ENCODE results near the gene HSPA12A.

The HSPA12A gene

GRCh38 chr10:116669832-116670644, 72.3 kb downstream of the HSPA12A start:
- no peak for TF ChIP-seq CTCF (IDR thresholded peaks at IDR 0.05; ENCODE audit: unreplicated experiment in 3 of 3)
- Mint-ChIP-seq H3K27me3 (ENCODE audit: low read depth) (peaks cover 23% of the 10 kb centered on the region), H3K4me3 (peak overlapping the region; percentile 70 to 78 (median 77)), H3K36me3 (ENCODE audit: low read depth) (peaks cover 25% of the 10 kb centered on the region), H3K27ac (peak overlapping the region in 1 of 3 experiments; percentile 32), H3K9me3 (peaks cover 3% of the 10 kb centered on the region), H3K4me1 (peaks cover 35% of the 10 kb centered on the region)

- H3K27ac Mint-ChIP-seq: peak overlapping the region; percentile 35 to 71 (median 36)
These were observed 73.3 kb downstream of the HSPA12A start for GRCh38 chr10:116669080-116669479.

GRCh38 chr10:116668446-116668845, 73.9 kb downstream of the HSPA12A start:
- H3K4me3 Mint-ChIP-seq: peak overlapping the region in 2 of 3 experiments; percentile 51 to 78
- H3K9me3 Mint-ChIP-seq: peaks cover 3% of the 10 kb centered on the region
- H3K36me3 Mint-ChIP-seq (ENCODE audit: low read depth): peaks cover 20% of the 10 kb centered on the region
- peaks cover 23% of the 10 kb centered on the region for H3K27me3 Mint-ChIP-seq (ENCODE audit: low read depth)
- no peak overlapping the region for H3K27ac Mint-ChIP-seq
- TF ChIP-seq CTCF (IDR thresholded peaks at IDR 0.05; ENCODE audit: unreplicated experiment in 3 of 3): no peak
- peaks cover 35% of the 10 kb centered on the region for H3K4me1 Mint-ChIP-seq

More at GRCh38 chr10:116669080-116669479, 73.3 kb downstream of the HSPA12A start:
- H3K4me1 Mint-ChIP-seq: peaks cover 35% of the 10 kb centered on the region
- no peak for TF ChIP-seq CTCF (IDR thresholded peaks at IDR 0.05; ENCODE audit: unreplicated experiment in 3 of 3)
- peak overlapping the region; percentile 67 to 78 (median 77) for H3K4me3 Mint-ChIP-seq
- H3K36me3 Mint-ChIP-seq (ENCODE audit: low read depth): peaks cover 17% of the 10 kb centered on the region
- peaks cover 3% of the 10 kb centered on the region for H3K9me3 Mint-ChIP-seq
- peaks cover 23% of the 10 kb centered on the region for H3K27me3 Mint-ChIP-seq (ENCODE audit: low read depth)

- peak overlapping the region in 1 of 3 experiments; percentile 40 for H3K4me3 Mint-ChIP-seq
- peaks cover 20% of the 10 kb centered on the region for H3K36me3 Mint-ChIP-seq (ENCODE audit: low read depth)
- TF ChIP-seq CTCF (IDR thresholded peaks at IDR 0.05; ENCODE audit: unreplicated experiment in 3 of 3): no peak
- H3K27ac Mint-ChIP-seq: no peak overlapping the region
- H3K4me1 Mint-ChIP-seq: peaks cover 35% of the 10 kb centered on the region
- peaks cover 3% of the 10 kb centered on the region for H3K9me3 Mint-ChIP-seq
- H3K27me3 Mint-ChIP-seq (ENCODE audit: low read depth): peaks cover 23% of the 10 kb centered on the region
These were observed 74.3 kb downstream of the HSPA12A start for GRCh38 chr10:116668018-116668417.

GRCh38 chr10:116667484-116667883, 74.9 kb downstream of the HSPA12A start:
- H3K36me3 Mint-ChIP-seq (ENCODE audit: low read depth): peaks cover 20% of the 10 kb centered on the region
- H3K4me3 Mint-ChIP-seq: no peak overlapping the region
- H3K27ac Mint-ChIP-seq: no peak overlapping the region
- H3K9me3 Mint-ChIP-seq: peaks cover 3% of the 10 kb centered on the region
- H3K27me3 Mint-ChIP-seq (ENCODE audit: low read depth): peaks cover 23% of the 10 kb centered on the region
- H3K4me1 Mint-ChIP-seq: peaks cover 35% of the 10 kb centered on the region
- TF ChIP-seq CTCF (IDR thresholded peaks at IDR 0.05; ENCODE audit: unreplicated experiment in 3 of 3): no peak

Data from nephron (organoid).